Stimulated activated CD4-positive, alpha-beta T cell treated with anti-CD3 and anti-CD28 coated beads, Interleukin-15, amount 100 ng/mL, for 48 hours (primary cell): ENCODE data around the gene F2R.
"Not testable (repeated sequence)": the region's sequence is repeated elsewhere in the genome, so short reads cannot be mapped to it uniquely, and the experiment has no call there.

Experiments used
- DNase-seq, 2 donors: peaks; one replicate each; pipeline ENCODE4 v3.0.0-alpha.2; 2020; ENCODE audit warnings: low read depth in 2 of 2

F2R gene

DNA sequence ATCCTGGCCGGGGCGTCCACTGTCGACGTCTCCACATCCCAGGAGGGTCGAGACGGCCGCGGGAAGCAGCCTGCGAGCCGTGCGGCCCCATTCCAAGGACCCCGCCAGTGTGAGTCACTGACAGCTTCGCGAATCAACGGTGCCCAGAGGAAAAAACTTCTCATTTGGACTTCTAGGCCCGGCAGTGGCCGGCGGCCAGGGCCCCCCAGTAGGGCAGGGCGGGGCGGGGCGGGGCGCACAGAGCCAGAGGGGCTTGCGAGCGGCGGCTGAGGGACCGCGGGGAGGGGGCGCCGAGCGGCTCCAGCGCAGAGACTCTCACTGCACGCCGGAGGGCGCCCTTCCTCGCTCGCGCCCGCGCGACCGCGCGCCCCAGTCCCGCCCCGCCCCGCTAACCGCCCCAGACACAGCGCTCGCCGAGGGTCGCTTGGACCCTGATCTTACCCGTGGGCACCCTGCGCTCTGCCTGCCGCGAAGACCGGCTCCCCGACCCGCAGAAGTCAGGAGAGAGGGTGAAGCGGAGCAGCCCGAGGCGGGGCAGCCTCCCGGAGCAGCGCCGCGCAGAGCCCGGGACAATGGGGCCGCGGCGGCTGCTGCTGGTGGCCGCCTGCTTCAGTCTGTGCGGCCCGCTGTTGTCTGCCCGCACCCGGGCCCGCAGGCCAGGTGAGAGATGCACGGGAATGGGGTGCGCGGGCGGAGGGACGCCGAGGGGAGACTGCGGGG, at the start of gene F2R:
TSS of gene F2R (plus strand) at position 391 of the 720 bp plus-strand sequence. CDS start at position 573, 182 bp downstream.
- peak in 1 of 2 donors; percentile 46 for DNase-seq

DNA sequence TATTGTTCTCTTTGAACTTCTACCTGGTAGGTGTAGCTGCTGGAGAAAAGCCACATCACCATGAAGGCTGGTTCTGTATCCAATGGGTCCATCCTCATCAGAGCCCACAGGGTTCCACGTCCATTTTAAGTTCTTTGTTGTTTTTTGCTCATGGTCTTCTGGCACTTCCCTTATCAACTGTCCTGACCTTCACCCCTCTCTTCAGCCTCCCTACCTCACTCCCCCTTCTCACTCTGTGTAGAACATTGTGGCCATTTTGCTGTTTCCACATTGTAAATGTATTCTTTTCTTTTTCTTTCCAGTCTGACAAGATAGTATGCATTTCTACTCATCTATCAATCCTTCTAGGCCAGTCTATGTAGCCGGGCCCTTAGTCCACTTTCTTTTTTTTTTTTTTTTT, 48.4 kb upstream of the F2R start:
- DNase-seq: no peak

DNA sequence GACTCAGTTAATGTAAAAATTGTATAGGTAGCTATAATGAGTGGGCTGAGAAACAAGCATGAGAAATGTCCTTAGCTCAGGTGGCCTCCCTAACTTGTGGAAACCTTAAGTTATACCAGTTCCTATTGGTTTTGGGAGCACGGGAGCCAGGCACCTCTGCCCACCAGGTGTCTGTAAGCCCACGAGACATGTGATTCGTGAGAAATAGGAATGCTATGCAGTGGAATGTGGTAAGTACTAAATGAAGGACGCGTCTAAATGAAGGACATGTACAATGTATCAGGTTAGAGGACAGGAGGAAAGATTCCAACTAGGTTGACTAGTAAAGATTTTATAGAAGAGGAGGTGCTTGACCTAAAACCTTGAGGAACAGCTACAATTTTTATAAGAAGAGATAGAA, 46.7 kb upstream of the F2R start:
- DNase-seq: no peak

DNA sequence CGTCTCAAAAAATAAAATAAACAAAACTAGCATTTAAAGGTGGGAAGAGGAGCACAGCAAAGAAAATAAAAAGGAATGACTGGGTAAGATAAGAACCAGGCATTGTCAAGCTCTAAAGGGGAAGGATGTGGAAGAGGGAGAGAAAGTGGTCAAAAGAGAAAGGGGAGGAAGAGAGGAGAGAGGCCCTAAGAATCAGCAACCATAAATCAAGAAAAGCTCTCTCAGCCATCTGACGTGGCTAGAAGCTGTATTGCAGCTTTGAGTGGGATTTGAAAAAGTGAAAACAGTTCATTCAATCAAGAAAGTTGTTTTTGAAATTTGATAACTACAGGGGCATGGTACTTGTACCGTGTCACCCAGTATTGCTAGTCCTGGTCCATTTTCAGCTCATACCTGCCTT, 45.4 kb upstream of the F2R start:
- no peak for DNase-seq

DNA sequence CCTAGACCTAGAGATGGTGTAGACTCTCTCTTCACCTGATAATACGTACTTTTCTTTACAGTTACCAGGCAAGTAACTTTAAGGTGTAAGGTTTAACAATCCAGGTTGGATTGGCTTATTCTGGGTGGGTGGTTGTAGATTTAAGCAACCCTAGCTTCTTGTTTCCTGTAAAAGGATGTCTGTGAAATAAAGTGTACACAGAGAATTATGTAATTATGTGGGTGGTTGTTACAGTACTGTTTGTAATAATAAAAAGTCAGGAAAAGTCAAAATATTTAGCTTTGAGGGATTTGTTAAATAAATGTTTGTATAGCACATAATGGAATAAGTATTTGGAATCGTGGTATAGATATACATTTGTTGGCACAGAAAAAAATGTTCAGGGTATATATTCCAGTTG, 43.7 kb upstream of the F2R start:
- no peak for DNase-seq

DNA sequence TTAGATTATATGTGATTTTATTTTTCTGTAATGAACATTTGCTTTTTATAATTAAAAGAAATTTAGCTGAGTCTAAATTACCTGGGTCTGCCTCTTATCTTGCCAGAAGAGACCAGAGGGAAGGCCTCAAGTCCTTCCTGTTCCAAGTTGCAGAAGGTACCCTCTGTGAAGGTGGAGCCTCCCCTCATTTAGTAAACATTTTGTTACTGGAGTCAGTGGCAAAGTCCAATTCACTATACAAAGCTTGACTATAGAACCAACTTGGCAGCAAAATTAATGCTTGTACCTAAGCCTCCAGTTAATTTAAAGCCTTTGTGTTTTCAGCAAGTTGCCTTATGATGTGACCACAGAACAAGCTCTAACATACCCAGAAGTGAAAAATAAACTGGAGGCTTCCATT, 42.8 kb upstream of the F2R start:
- DNase-seq: no peak

DNA sequence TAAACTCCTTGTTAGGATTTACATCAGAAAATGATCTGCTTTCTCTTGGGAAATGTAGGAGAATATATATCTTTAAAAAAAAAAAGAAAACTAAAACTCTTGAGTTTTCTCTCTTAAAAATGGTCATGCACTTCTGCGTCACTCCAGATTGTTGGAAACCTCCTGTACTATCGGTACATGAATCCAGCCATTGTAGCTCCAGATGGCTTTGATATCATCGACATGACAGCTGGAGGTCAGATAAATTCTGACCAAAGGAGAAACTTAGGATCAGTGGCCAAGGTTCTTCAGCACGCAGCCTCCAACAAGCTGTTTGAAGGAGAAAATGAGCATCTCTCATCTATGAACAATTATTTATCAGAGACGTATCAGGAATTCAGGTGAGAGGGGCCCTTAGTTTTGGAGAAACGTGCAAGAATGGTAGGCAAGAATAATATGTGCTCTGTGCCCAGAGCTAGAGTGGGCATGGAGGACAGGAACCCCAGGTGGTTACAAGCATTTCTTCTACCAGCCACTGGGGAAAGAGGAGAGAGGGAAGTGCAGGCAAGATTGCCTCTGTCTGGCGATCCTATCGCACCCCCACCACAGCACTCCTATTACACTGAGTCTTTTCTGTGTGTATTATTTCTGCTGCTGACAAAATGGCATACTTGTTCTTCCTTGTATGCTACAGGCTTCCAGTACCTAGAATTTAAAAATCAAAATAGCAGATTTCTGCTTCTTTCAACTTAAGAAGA, 41.4 kb upstream of the F2R start:
- no peak for DNase-seq

DNA sequence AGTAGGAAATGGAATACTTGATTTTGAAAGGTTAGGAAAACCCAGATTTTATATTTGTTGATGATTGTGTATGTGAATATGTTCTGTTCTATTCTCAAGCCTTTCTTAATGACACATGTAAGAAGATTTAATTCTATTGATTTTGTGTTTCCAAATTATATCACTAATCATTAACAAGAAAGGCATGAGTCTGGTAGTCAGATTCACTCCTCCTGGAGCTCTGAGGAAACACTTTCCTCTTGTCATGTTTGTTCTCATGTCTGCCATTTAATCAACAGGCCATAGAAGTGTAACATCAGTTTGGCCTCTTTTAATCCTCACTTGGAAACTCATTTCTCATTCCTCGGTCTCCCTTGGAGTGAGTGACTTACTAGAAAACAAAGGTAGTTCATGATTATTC, 40.6 kb upstream of the F2R start:
- no peak for DNase-seq

DNA sequence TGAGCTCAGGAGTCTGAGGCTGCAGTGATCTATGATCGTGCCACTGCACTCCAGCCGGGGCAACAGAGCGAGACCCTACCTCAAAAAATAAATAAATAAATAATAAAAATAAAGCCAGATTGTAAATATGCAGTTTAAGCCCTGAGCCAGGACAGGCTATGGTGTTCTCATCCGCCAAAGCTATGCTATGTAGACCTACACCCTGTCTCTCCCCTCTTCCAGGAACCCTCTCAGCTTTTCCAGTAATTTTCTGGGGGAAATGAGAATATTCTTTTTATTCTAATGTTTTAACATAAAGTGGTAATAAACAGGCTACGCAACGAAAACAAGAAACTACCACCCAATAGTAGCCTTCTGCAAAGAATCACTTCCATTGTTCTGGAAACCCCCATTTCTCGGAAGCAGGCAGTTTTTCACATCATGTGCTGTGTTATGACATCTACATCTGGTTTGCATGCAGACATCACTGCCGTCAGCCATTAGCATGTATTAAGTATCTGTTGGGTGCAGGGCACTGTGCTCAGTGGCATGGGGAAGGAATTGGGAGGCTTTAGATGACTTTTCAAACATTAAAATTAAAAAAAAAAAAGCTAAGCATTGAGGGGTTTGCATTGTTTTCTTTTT, 38.0 kb upstream of the F2R start:
- no peak for DNase-seq

DNA sequence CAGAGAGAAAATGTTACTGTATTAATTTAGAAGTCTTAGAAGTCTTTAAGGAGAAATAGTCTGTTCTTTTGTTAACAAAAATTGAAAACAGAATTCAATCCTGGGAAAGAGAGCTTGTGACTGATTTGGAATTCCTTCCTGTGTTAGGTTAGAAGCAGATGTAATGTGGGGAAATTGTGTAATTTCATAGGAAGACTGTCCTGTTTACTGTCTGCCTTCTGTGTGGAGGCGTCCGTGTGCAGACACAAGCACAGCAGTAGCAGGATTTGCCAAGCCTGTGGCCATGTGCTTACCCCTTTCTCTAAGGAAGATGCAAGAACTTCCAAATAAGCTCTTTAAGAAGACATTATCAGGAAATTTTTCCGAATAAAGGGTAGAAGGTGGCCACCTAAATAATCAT, 36.7 kb upstream of the F2R start:
- no peak for DNase-seq

DNA sequence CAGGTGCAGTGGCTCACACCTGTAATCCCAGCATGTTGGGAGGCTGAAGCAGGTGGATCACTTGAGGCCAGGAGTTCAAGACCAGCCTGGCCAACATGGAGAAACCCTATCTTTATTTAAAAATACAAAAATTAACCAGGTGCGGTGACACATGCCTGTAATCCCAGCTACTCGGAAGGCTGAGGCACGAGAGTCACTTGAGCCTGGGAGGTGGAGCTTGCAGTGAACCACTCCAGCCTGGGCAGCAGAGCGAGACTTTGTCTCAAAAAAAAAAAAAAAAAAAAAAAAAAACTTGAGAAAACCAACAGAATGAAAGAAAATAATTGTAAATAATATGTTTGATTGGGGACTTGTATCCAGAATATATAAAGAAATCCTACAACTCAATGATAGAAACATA, 35.1 kb upstream of the F2R start:
- DNase-seq: not testable (repeated sequence)

DNA sequence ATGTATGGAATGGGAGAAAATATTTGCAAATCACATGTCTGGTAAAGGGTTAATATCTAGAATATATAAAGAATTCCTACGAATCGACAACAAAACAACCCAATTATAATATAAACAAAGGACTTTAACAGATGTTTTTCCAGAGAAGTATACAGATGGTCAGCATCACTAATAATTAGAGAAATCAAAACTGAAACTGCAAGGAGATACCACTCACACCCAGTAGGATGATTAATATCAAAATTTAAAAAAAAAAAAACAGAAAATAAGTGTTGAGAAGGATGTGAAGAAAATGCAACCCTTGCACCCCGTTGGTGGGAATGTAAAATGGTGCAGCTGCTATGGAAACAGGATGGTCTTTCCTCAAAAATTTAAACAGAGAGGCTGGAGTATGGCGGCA, 34.6 kb upstream of the F2R start:
- DNase-seq: no peak

DNA sequence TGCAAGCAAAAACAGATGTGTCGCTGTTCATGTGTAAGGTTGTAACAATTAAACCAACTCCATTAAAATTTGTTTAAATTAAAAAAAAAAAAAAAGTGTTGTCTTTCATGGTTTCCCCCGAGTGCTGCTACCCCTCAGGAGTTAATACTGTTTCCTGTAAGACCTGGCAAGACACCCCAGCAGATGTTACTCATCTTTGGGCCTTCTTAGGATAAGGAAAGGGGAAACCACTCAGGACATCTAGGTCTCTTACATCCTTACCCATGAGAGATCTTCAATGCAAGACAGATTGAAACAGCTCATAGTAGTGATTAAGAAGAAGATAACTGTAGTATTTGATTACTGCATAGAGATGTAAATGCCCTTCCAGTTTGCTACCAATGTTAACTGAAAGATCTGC, 33.5 kb upstream of the F2R start:
- no peak for DNase-seq

DNA sequence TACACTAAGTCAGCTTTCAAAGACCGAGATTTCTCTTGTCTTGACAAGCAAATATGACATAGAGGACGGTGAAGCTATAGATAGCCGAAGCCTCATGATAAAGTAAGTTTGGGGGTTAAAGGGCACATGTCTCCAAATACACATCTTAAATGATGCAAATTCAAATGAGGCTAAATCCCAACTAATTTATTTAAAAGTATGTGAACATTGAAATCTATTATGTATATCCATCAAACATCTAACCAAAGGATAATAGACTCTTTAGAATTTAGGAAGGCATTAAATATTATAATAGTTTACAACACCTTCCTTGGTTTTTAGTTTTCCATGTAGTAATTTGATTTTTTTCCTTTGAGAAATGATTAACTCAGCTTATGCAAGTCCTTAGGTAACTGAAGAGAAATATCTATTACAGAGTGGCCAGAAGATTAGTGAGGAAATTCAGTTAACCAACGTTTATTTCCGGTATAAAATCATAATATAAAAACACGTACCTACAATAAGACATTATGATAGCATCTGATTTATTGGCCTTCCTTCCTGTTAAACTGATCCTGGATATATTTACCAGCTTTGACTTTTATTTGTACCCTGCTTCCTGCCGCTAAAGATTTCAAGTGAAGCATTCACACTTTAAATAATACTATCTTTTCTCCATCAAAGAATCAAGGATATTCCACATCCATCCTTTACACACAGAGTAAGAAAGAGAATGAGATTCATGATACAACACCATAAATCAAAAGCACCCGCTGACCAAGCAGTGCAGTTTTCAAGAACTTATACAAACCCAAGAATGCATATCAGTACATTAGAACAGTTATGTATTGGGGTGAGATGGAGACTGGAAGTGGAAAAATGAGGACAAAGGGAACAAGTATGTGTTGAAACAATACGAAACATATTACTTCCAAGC, 31.9 kb upstream of the F2R start:
- DNase-seq: no peak

DNA sequence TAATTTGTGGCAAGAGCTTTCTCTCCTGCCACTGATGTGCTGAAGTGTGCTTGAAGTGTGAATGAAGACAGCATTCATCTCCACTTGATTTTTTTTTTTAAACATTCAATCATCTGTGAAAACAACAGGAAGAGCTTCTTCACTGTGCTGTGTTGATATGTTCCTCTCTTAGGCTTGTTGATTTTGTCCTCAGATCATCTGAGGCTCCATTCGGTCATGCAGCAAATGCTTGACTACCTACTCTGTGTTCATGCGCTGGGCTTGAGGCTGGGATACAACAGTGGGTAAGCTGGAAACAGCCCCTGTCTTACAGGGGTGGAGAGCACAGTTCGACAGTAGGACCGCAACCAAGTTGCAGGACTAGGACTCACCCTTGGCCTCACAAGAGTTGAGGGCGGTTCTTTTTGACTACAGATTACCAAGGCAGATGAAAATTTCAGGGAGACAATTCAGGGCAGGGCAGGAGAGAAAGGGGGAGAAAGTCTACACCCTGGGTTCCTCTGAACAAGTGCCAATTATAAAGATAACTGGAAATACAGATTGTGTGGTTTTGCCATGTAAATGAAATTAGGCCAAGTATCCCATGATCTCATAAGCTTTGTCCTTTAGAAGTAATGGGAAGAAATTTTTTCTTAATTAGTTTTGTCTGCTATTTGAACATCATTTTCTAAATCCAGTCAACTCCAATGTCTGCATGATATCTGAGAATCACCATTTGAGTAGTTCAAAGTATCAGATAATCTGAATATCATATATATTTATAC, 31.0 kb upstream of the F2R start:
- DNase-seq: no peak

DNA sequence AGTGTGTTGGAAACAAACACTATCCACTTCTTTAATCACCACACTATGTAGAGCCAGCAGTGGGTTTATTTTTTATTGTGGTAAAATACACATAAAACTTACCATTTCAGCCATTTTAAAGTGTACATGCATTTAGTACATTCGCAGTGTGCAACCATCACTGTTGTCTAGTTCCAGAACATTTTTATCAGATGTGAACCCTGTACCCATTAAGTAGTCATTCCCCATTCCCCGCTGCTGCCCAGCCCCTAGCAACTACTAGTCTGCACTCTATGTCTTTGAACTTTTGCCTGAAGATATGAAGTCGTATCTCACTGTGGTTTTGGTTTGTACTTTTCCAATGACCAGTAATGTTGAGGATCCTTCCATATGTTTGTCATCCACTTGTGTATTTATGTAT, 30.2 kb upstream of the F2R start:
- DNase-seq: no peak

DNA sequence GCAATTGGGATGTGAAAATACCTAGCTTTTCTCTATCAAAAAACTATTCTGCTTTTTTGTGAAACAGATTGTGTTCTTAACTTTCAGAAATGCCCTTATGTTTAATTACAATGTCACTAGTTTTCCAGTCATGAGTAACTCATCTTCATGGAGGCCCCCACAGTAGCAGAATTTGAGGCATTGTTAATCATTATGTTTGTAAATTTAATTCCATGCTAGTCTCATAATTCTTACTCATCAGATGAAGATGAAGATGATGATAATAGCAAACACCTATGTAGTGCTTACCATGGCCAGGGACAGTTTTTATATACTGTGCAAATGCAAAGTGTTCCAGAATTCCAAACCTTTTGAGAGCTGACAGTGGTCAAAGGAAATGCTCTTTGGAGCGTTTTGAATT, 27.7 kb upstream of the F2R start:
- DNase-seq: no peak

DNA sequence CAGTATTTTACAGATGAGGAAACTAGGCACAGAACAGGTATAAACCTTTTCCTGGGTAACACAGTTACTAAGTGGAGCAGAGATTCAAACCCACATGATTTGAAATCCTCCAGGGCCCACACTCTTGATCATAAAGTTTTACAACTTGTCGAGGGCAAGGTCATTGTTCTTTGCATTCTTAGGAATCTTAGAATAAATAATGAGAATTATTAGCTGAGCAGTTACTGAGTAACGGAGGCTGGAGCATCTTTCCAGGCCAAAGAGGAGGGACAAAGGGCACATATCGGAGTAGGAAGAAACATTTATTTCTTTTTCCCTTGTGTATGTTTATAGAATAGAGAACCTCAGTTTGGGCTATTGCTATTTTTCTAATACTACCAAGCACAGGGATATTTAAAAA, 27.1 kb upstream of the F2R start:
- DNase-seq: no peak

DNA sequence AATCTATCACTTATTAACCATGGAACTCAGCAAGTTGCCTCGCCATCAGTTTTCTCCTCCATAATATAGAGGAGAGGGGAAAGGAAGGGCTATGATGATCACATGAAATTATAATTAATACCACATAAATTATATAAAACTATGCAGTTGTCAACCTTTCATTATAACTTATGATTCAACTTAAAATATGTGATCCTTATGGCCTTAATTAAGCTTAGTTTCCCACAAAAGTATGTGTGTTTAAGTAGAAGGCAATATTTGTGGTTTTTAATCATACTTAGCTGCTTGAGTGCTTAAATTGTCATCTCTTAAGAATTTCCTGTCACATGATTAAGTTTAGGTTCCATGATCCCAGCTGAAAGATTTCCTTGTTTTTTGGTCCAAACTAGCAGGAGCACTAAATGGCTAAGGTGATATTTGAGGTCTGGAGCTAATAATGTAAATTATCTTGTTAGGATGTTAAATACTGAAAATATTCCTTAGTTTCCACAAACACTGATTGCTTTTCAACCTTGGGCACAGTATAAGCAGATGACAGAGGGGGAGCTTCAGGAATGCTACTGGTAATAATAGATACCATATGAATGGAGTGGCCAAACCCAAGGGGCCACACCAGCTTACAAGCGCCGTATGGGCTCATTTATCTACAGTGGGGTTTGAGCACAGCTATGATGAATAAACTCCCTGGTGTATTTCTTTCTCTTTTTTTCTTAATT, 26.4 kb upstream of the F2R start:
- DNase-seq: no peak

DNA sequence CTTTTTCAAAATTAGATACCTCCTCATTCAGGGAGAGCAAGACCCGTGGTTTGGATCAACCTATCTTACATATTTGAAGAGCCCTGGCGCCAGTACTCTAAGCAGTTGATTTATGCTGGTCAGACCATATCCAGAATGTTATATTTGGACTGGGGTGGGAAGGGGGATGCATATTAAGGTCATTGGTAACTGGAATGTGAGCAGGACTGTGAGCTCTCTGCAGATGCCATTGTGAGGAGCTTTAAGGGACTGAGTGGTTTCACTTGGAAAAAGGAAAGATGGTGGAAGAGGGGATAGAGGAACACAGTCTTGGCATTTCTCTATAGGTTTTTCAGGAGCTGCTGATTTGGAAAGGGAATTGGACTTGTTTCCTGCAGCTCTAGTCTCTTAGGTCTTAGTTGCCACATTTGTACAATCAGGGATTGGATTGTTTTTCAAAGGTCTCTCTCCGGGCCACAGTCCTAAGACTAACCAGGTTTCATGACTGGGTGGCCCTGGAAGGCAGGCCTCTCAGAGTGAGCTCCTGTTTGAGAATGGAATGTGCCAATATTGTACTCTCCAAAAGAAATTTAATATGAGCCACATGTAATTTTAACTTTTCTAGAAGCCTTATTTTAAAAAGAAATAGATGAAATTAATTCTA, 25.8 kb upstream of the F2R start:
- DNase-seq: no peak
